ENCODE measurements around the gene MED12L. TPM values are rescaled to one million over a fixed set of nuclear protein-coding genes. Genes with fewer than 3 reads are reported as not detected.

Gene MED12L
- total and polyA plus RNA-seq, 7 donors = 0.01 to 2.6 (median 0.17) TPM

DNA sequence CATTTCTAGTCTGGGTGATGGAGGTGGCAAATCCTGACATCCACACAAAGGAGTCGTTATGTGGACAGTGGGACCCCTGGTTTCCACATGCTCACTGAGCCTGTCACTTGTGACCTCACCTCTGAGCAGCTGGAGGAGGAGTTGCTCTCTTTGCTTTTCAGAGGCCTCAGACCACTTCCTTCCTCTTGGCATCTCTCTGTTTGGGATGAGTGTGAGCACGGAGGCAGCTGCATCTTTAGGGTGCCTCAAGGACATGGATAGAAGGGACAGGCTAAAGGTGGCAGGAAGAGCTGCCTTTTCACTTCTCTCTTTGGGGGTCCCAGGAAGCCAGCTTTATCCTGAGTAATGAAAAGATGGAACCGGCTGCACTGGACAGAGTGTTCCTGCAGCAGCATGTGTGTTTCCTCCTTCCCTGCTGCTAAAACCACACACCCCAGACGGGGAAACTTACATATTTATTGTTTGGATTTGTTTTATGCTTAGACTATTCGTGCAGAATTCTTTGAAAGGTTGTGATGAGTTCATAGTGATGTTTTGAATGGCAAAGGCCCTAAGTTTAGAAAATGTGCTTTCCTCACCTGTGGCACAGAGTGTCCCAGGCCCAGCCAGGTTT is 85.8 kb downstream of the MED12L start:
- Histone ChIP-seq H3K4me1 (peaks cover 22% of the 10 kb centered on the region), H3K9me3 (no peaks in the 10 kb centered on the region), H3K27me3 (ENCODE audit: insufficient read depth in 3 of 3, low read length in 2 of 3) (no peaks in the 10 kb centered on the region), H3K36me3 (ENCODE audit: insufficient read depth in 1 of 2, low read depth in 1 of 2) (no peaks in the 10 kb centered on the region), H3K4me3 (no peak overlapping the region), H3K27ac (peak overlapping the region; percentile 84)
- ATAC-seq = no peak
- no peak for TF ChIP-seq CTCF (IDR thresholded peaks at IDR 0.05)
- intact Hi-C loops (cut with DNase I) = no loop called here
- DNase-seq = no peak
- WGBS, 3 donors = 44 to 60% (median 57%) methylated on average over 5 of the region's 5 CpGs

DNA sequence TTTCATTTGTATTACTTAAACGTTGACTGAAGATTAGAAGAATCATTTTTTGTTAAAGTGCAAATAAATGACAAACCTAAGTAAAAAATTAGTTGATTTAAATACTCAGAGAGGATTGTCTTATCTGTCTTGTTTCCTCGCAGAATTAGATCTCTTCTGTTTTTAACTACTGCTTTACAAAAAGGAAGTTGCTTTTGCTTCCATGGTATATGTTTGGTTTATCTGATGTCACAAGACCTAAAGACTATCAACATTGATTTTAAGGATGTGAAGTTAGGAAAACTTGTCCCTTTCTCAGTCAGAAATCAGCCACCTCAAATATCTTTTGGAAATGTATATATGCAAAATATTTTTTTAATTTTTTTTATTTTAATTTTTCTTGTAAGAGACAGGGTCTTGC is 88.9 kb downstream of the MED12L start:
- H3K27ac ChIP-seq = no peak overlapping the region
- 76 to 87% (median 80%) methylated on average over 2 of the region's 2 CpGs for WGBS, 3 donors
- H3K9me3 ChIP-seq = no peaks in the 10 kb centered on the region
- H3K4me1 ChIP-seq = peaks cover 17% of the 10 kb centered on the region
- no peak for DNase-seq
- no peak for TF ChIP-seq CTCF (IDR thresholded peaks at IDR 0.05)
- intact Hi-C loops (cut with DNase I) = no loop called here
- H3K27me3 ChIP-seq (ENCODE audit: insufficient read depth in 3 of 3, low read length in 2 of 3) = no peaks in the 10 kb centered on the region
- H3K4me3 ChIP-seq = no peak overlapping the region
- ATAC-seq = no peak
- H3K36me3 ChIP-seq (ENCODE audit: insufficient read depth in 1 of 2, low read depth in 1 of 2) = no peaks in the 10 kb centered on the region

DNA sequence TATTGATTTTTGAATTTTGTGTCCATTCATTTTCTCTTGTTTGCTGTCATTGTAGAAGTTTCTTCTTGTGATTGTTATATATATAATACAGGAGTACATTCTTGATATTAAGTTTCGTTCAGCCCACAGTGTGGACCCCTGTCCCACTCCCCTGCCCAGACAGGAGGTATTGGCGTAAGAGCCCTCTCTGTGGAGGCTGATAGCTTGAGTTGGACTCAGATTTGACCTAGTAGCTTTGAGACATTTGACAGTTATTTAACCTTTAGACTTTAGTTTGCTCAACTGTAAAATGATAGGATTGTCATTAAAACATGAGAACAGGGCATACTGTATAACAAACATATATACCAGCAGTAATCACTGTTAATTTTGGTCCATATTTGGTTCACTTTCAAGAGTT is 90.5 kb downstream of the MED12L start:
- ATAC-seq = no peak
- TF ChIP-seq CTCF (IDR thresholded peaks at IDR 0.05) = no peak
- H3K27me3 ChIP-seq (ENCODE audit: insufficient read depth in 3 of 3, low read length in 2 of 3) = no peaks in the 10 kb centered on the region
- H3K4me1 ChIP-seq = peaks cover 2% of the 10 kb centered on the region
- DNase-seq = no peak
- H3K9me3 ChIP-seq = no peaks in the 10 kb centered on the region
- no peak overlapping the region for H3K27ac ChIP-seq
- 84 to 93% (median 90%) methylated on average over 2 of the region's 2 CpGs for WGBS, 3 donors
- H3K36me3 ChIP-seq (ENCODE audit: insufficient read depth in 1 of 2, low read depth in 1 of 2) = no peaks in the 10 kb centered on the region
- intact Hi-C loops (cut with DNase I) = loop anchor here in 1 of 2 donors (5.0 kb wide), 1 partner anchor 36 kb away; no protein-coding TSS in a partner anchor
- no peak overlapping the region for H3K4me3 ChIP-seq

DNA sequence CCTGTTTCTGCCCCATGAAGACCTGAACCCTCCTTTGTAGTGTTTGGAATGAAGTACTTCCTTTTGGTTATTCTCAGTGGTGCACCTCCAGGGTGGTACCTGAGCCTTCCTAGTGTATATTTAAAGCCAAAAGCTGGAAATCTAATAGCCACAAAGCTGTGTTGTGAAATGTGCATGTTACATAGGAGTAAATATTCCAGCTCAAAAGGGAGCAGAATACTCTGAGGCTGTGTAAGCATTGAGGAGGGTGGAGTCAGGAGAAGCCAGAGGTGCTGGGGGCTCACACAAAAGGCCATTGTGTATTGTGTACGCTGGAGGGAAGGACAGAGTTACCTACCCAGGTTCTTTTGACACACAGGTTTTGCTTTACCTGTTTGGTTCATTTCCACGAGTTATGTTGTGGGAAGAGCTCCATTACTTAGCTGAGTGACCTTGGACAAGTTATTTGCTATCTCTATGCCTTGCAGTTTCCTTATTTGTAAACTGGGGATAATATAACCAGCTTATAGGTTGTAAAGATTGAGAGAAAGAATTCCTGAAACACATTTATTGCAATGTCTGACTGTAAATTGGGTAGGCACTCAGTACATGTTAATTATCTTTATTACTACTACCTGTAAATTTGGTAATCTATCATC is 92.9 kb downstream of the MED12L start:
- no peak for TF ChIP-seq CTCF (IDR thresholded peaks at IDR 0.05)
- ATAC-seq = no peak
- no peak for DNase-seq
- Histone ChIP-seq H3K9me3 (no peaks in the 10 kb centered on the region), H3K36me3 (ENCODE audit: insufficient read depth in 1 of 2, low read depth in 1 of 2) (no peaks in the 10 kb centered on the region), H3K27ac (no peak overlapping the region), H3K27me3 (ENCODE audit: insufficient read depth in 3 of 3, low read length in 2 of 3) (no peaks in the 10 kb centered on the region), H3K4me3 (no peak overlapping the region), H3K4me1 (peaks cover 12% of the 10 kb centered on the region)
- 81 to 87% (median 84%) methylated on average over 2 of the region's 2 CpGs for WGBS, 3 donors
- intact Hi-C loops (cut with DNase I) = loop anchor here in 1 of 2 donors (5.0 kb wide), 1 partner anchor 34 kb away; no protein-coding TSS in a partner anchor
